GM18519 (cell line): Measurements from ENCODE around the gene IL1F10.

Source experiments
- ATAC-seq: cut with Tn5 transposase; IDR thresholded peaks from one replicate; pipeline ENCODE4 v1.9.1; 2021; ENCODE audit warnings: mild to moderate bottlenecking, moderate library complexity; ENCODE audit not compliant: unreplicated experiment, low FRiP score

Gene IL1F10

GRCh38 chr2:113058411-113058994 lies 9.3 kb upstream of the IL1F10 start:
- no peak for ATAC-seq

GRCh38 chr2:113058998-113059960 lies 8.5 kb upstream of the IL1F10 start, which contains the start of gene IL36RN:
TSS of gene IL36RN (plus strand) at chr2:113059198. CDS start at chr2:113059439, 241 bp downstream.
- no peak for ATAC-seq

GRCh38 chr2:113060396-113060795 lies 7.4 kb upstream of the IL1F10 start:
- ATAC-seq: no peak

GRCh38 chr2:113060796-113061195 lies 7.0 kb upstream of the IL1F10 start:
- no peak for ATAC-seq

- ATAC-seq: no peak
Observed at GRCh38 chr2:113061241-113061640, 6.5 kb upstream of the IL1F10 start.

GRCh38 chr2:113061896-113062770 lies 5.6 kb upstream of the IL1F10 start:
- no peak for ATAC-seq

- no peak for ATAC-seq
Observed at GRCh38 chr2:113064281-113064680, 3.5 kb upstream of the IL1F10 start.

GRCh38 chr2:113064898-113065297 lies 2.9 kb upstream of the IL1F10 start:
- no peak for ATAC-seq

GRCh38 chr2:113068249-113068648 lies 479 bp downstream of the IL1F10 start:
- no peak for ATAC-seq

GRCh38 chr2:113068706-113069485 lies 1.1 kb downstream of the IL1F10 start:
- ATAC-seq: no peak

- no peak for ATAC-seq
Observed at GRCh38 chr2:113069676-113070605, 2.2 kb downstream of the IL1F10 start.

GRCh38 chr2:113070606-113070975 lies 2.8 kb downstream of the IL1F10 start:
- no peak for ATAC-seq

GRCh38 chr2:113072584-113072983 lies 4.8 kb downstream of the IL1F10 start:
- ATAC-seq: no peak

GRCh38 chr2:113073325-113073834 lies 5.6 kb downstream of the IL1F10 start:
- no peak for ATAC-seq

- no peak for ATAC-seq
Observed at GRCh38 chr2:113075030-113075429, 7.3 kb downstream of the IL1F10 start.

GRCh38 chr2:113075600-113075999 lies 7.8 kb downstream of the IL1F10 start:
- ATAC-seq: no peak

- no peak for ATAC-seq
Observed at GRCh38 chr2:113076954-113077669, 9.3 kb downstream of the IL1F10 start.

- ATAC-seq: no peak
Observed at GRCh38 chr2:113077921-113078320, 10.2 kb downstream of the IL1F10 start.
